Karpas-422 (cell line): ENCODE results near the gene USP7. TPM values are rescaled to one million over a fixed set of nuclear protein-coding genes. Genes with fewer than 3 reads are reported as not detected.

Experiments
- DNase-seq: peaks from one replicate; pipeline ENCODE4 v3.0.0-alpha.2; 2015
- H2AFZ ChIP-seq: fragments of 200-600 bp; sonication (generic); 2 replicates; pipeline ENCODE4 v1.6.1; 2014; ENCODE audit warnings: antibody characterized with exemption, low read length, mixed read lengths
- H3K27ac ChIP-seq: fragments of 200-600 bp; sonication (generic); 2 replicates; pipeline ENCODE4 v1.5.1; 2014; ENCODE audit warnings: mild to moderate bottlenecking, low read length, moderate library complexity
- H3K27me3 ChIP-seq: fragments of 200-600 bp; sonication (generic); 2 replicates; pipeline ENCODE4 v1.6.1; 2014; ENCODE audit warnings: low read length, mixed read lengths
- H3K36me3 ChIP-seq: fragments of 200-600 bp; sonication (generic); 2 replicates; pipeline ENCODE4 v1.6.1; 2014; ENCODE audit warnings: low read length, mixed read lengths; ENCODE audit not compliant: insufficient read depth
- H3K4me1 ChIP-seq: fragments of 200-600 bp; sonication (generic); 2 replicates; pipeline ENCODE4 v1.6.1; 2014; ENCODE audit warnings: mild to moderate bottlenecking, low read length, mixed read lengths
- H3K4me2 ChIP-seq: fragments of 200-600 bp; sonication (generic); 2 replicates; pipeline ENCODE4 v1.6.1; 2014; ENCODE audit warnings: low read length, low read depth, mild to moderate bottlenecking; ENCODE audit not compliant: poor library complexity, severe bottlenecking
- H3K4me3 ChIP-seq: fragments of 200-600 bp; sonication (generic); 2 replicates; pipeline ENCODE4 v1.5.1; 2014; ENCODE audit warnings: mild to moderate bottlenecking, antibody characterized with exemption, low read length, mixed read lengths
- H3K79me2 ChIP-seq: fragments of 200-600 bp; sonication (generic); 2 replicates; pipeline ENCODE4 v1.6.1; 2014; ENCODE audit warnings: mild to moderate bottlenecking, low read length, mixed read lengths
- H3K9ac ChIP-seq: fragments of 200-600 bp; sonication (generic); 2 replicates; pipeline ENCODE4 v1.6.0; 2014; ENCODE audit warnings: low read length
- H3K9me2 ChIP-seq: fragments of 200-600 bp; sonication (generic), shearing (Covaris generic); replicated peaks from 2 replicates; pipeline ENCODE4 v1.6.0; 2014; ENCODE audit warnings: mild to moderate bottlenecking, low read length, moderate library complexity; ENCODE audit not compliant: insufficient read depth
- H3K9me3 ChIP-seq: fragments of 300-700, 200-600 bp; sonication (generic); 2 replicates; pipeline ENCODE4 v1.6.1; 2014; ENCODE audit warnings: low read length, mixed read lengths
- H4K20me1 ChIP-seq: fragments of 200-600 bp; sonication (generic); 2 replicates; pipeline ENCODE4 v1.6.1; 2014; ENCODE audit warnings: mild to moderate bottlenecking, antibody characterized with exemption, low read length, low read depth; ENCODE audit not compliant: insufficient read depth
- total RNA-seq: library from RNA; depleted of rRNA; stranded (reverse); fragments of >200 nt; shearing (Covaris generic); gene quantifications from 2 replicates; pipeline ENCODE4 v1.2.3, GENCODE V29; 2014; ENCODE audit warnings: low replicate concordance

Gene USP7
- total RNA-seq, 1 experiment from 2014 or later = 42.5 TPM

DNA sequence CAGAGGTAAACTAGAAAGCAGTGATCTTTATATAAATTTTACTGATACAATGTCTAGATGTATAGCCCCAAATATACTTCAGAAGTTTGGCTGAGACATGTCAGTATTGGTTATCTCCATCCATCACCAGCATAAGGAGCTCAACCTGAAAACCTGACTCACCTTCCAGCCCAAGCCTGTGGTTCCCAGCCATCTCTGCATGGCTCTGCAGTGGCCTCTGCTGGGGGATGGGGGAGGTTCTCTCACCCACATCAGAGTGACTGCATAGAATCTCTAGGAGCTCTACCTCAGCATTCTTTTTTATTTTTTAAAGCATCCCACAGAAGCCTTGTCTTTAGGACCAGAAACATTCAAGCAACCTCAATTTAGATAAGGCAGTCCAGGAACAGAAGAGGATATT is 27.3 kb downstream of the USP7 start:
- Histone ChIP-seq H4K20me1 (peaks cover 99% of the 10 kb centered on the region), H3K4me1 (peaks cover 68% of the 10 kb centered on the region)

GRCh38 chr16:8935989-8936388 is 27.7 kb downstream of the USP7 start:
- Histone ChIP-seq H3K4me2 (no peak overlapping the region), H3K4me1 (peaks cover 69% of the 10 kb centered on the region), H3K9me2 (no peaks in the 10 kb centered on the region), H3K79me2 (peaks cover 74% of the 10 kb centered on the region), H2AFZ (no peak overlapping the region), H3K36me3 (no peaks in the 10 kb centered on the region; the same call in 1 of the 2 replicates), H3K27ac (no peak overlapping the region), H4K20me1 (peaks cover 99% of the 10 kb centered on the region), H3K27me3 (no peaks in the 10 kb centered on the region; the same call in 1 of the 2 replicates), H3K4me3 (no peak overlapping the region), H3K9me3 (no peaks in the 10 kb centered on the region), H3K9ac (no peak overlapping the region)
- DNase-seq = peak; percentile 60

More for the DNA sequence above, 27.3 kb downstream of the USP7 start:
- Histone ChIP-seq H3K27ac (no peak overlapping the region), H3K27me3 (no peaks in the 10 kb centered on the region; the same call in 1 of the 2 replicates), H3K9me2 (no peaks in the 10 kb centered on the region), H3K4me2 (no peak overlapping the region), H3K36me3 (no peaks in the 10 kb centered on the region; the same call in 1 of the 2 replicates), H3K9me3 (no peaks in the 10 kb centered on the region), H3K79me2 (peaks cover 74% of the 10 kb centered on the region), H3K4me3 (no peak overlapping the region), H2AFZ (no peak overlapping the region), H3K9ac (no peak overlapping the region)
- DNase-seq = peak; percentile 85

- no peak for DNase-seq
- Histone ChIP-seq H4K20me1 (peaks cover 99% of the 10 kb centered on the region), H3K79me2 (peaks cover 70% of the 10 kb centered on the region), H3K27me3 (no peaks in the 10 kb centered on the region), H3K4me1 (peaks cover 70% of the 10 kb centered on the region), H3K9ac (no peak overlapping the region), H3K9me2 (no peaks in the 10 kb centered on the region), H3K36me3 (no peaks in the 10 kb centered on the region), H3K27ac (no peak overlapping the region), H3K4me3 (no peak overlapping the region), H3K4me2 (no peak overlapping the region), H3K9me3 (no peaks in the 10 kb centered on the region), H2AFZ (no peak overlapping the region)
Measured at GRCh38 chr16:8934601-8935000, 29.1 kb downstream of the USP7 start.

- Histone ChIP-seq H3K79me2 (peaks cover 70% of the 10 kb centered on the region), H4K20me1 (peaks cover 92% of the 10 kb centered on the region), H2AFZ (no peak overlapping the region), H3K4me1 (peaks cover 64% of the 10 kb centered on the region), H3K27me3 (no peaks in the 10 kb centered on the region), H3K27ac (no peak overlapping the region), H3K9me3 (no peaks in the 10 kb centered on the region), H3K36me3 (peaks cover 12% of the 10 kb centered on the region), H3K4me3 (no peak overlapping the region), H3K4me2 (no peak overlapping the region), H3K9ac (no peak overlapping the region), H3K9me2 (no peaks in the 10 kb centered on the region)
- peak; percentile 88 for DNase-seq
Measured at GRCh38 chr16:8931859-8932258, 31.8 kb downstream of the USP7 start.

GRCh38 chr16:8929086-8929748 is 34.5 kb downstream of the USP7 start:
- Histone ChIP-seq H3K36me3 (peaks cover 12% of the 10 kb centered on the region), H3K79me2 (peaks cover 74% of the 10 kb centered on the region), H3K4me1 (peaks cover 60% of the 10 kb centered on the region), H3K9me2 (no peaks in the 10 kb centered on the region), H3K9ac (peak overlapping the region; percentile 29; the same call in 1 of the 2 replicates), H4K20me1 (peaks cover 86% of the 10 kb centered on the region), H3K4me3 (peak overlapping the region; percentile 56), H3K4me2 (peak overlapping the region; percentile 74), H3K9me3 (no peaks in the 10 kb centered on the region), H3K27ac (peak overlapping the region; percentile 68), H3K27me3 (no peaks in the 10 kb centered on the region), H2AFZ (no peak overlapping the region)
- peak; percentile 96 for DNase-seq

DNA sequence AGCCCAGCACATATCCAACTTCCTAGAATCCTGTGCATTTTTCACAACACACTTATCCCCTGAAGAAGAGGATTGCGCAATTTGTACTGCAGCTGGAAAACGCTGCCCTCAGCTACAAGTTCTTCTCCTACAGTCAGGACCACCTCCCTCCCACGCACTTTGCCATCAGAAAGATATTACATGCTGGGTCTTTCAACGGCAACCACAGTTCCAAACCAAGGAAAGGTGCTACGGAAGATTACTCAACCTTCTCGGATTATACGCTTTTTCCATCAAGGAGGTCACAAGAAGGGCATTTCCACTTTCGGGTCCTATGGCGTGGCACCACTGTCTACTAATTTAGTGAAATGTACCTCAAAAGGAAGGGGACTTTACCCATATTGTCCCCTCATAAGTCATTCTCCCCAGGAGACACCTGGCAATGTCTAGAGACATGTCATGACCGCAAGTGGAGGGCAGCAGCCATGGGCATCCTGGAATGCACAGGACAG is 35.2 kb downstream of the USP7 start:
- Histone ChIP-seq H3K27me3 (no peaks in the 10 kb centered on the region), H3K27ac (peak overlapping the region; percentile 68; the same call in 1 of the 2 replicates), H3K9me3 (no peaks in the 10 kb centered on the region), H3K4me1 (peaks cover 62% of the 10 kb centered on the region), H2AFZ (no peak overlapping the region), H3K4me2 (peak overlapping the region; percentile 74), H3K36me3 (peaks cover 12% of the 10 kb centered on the region), H4K20me1 (peaks cover 80% of the 10 kb centered on the region), H3K79me2 (peaks cover 73% of the 10 kb centered on the region), H3K9me2 (no peaks in the 10 kb centered on the region), H3K9ac (no peak overlapping the region), H3K4me3 (peak overlapping the region; percentile 56; the same call in 1 of the 2 replicates)
- no peak for DNase-seq

GRCh38 chr16:8926827-8927226 is 36.9 kb downstream of the USP7 start:
- DNase-seq = no peak
- Histone ChIP-seq H4K20me1 (peaks cover 67% of the 10 kb centered on the region), H3K4me2 (no peak overlapping the region), H3K4me3 (no peak overlapping the region), H2AFZ (no peak overlapping the region), H3K9me3 (no peaks in the 10 kb centered on the region), H3K79me2 (peaks cover 59% of the 10 kb centered on the region), H3K9me2 (no peaks in the 10 kb centered on the region), H3K9ac (no peak overlapping the region), H3K27me3 (no peaks in the 10 kb centered on the region), H3K4me1 (peaks cover 54% of the 10 kb centered on the region), H3K36me3 (peaks cover 19% of the 10 kb centered on the region), H3K27ac (no peak overlapping the region)

GRCh38 chr16:8925455-8925854 is 38.3 kb downstream of the USP7 start:
- H3K9me3 ChIP-seq = no peaks in the 10 kb centered on the region
- no peaks in the 10 kb centered on the region for H3K9me2 ChIP-seq
- H3K36me3 ChIP-seq = peaks cover 23% of the 10 kb centered on the region
- H2AFZ ChIP-seq = no peak overlapping the region
- H4K20me1 ChIP-seq = peaks cover 53% of the 10 kb centered on the region
- no peak overlapping the region for H3K4me2 ChIP-seq
- peaks cover 41% of the 10 kb centered on the region for H3K4me1 ChIP-seq
- no peak overlapping the region for H3K9ac ChIP-seq
- DNase-seq = no peak
- no peak overlapping the region for H3K4me3 ChIP-seq
- H3K27ac ChIP-seq = no peak overlapping the region
- peaks cover 46% of the 10 kb centered on the region for H3K79me2 ChIP-seq
- H3K27me3 ChIP-seq = no peaks in the 10 kb centered on the region
